H1 (cell line): Measurements from ENCODE around the gene ALDH1A2. TPM values are rescaled to one million over a fixed set of nuclear protein-coding genes. Genes with fewer than 3 reads are reported as not detected.

Experiments
- ATF2 ChIP-seq: IDR thresholded peaks from 2 replicates; pipeline ENCODE4 v1.6.1; 2012; ENCODE audit warnings: low read length, inconsistent platforms
- ATF3 ChIP-seq: IDR thresholded peaks from 2 replicates; pipeline ENCODE4 v1.6.1; 2011; ENCODE audit warnings: low read depth, mild to moderate bottlenecking, low read length; ENCODE audit not compliant: insufficient read depth
- BRCA1 ChIP-seq: IDR thresholded peaks from 2 replicates; pipeline ENCODE4 v1.6.1; 2012; ENCODE audit warnings: low read depth, low read length, improper control_type of control experiment
- CBX5 ChIP-seq: fragments of 300-800, 300-1000 bp; sonication (generic); IDR thresholded peaks from 2 replicates; pipeline ENCODE4 v1.7.1; 2016; ENCODE audit warnings: antibody characterized with exemption, low read length, low read depth
- EZH2 ChIP-seq: fragments of 200-600 bp; sonication (generic); IDR thresholded peaks from 2 replicates; pipeline ENCODE4 v1.7.1; 2012; ENCODE audit warnings: low read depth, mild to moderate bottlenecking, moderate library complexity, low read length, inconsistent platforms; ENCODE audit not compliant: severe bottlenecking
- GABPA ChIP-seq: IDR thresholded peaks from 2 replicates; pipeline ENCODE4 v1.6.1; 2011; ENCODE audit warnings: mild to moderate bottlenecking, low read length, moderate library complexity, borderline replicate concordance; ENCODE audit not compliant: insufficient read depth
- HDAC2 ChIP-seq, 2 experiments: fragments of 300-600 bp in 1 of 2; sonication (generic) in 1 of 2; IDR thresholded peaks; 2 replicates each; pipeline ENCODE4 v1.6.1; 2011 to 2012; ENCODE audit warnings: low read depth in 2 of 2, low read length in 2 of 2, mild to moderate bottlenecking in 2 of 2, moderate library complexity in 2 of 2, borderline replicate concordance in 1 of 2, inconsistent platforms in 1 of 2
- POLR2AphosphoS5 ChIP-seq: IDR thresholded peaks from 2 replicates; pipeline ENCODE4 v1.6.1; 2011; ENCODE audit warnings: low read depth, low read length
- POU5F1 ChIP-seq: IDR thresholded peaks from 2 replicates; pipeline ENCODE4 v1.6.1; 2011; ENCODE audit warnings: low read depth, mild to moderate bottlenecking, low read length, moderate library complexity
- SIRT6 ChIP-seq: IDR thresholded peaks from one replicate; pipeline ENCODE4 v1.7.1; 2012; ENCODE audit warnings: low read length, inconsistent platforms
- SRF ChIP-seq: IDR thresholded peaks from 2 replicates; pipeline ENCODE4 v1.6.1; 2011; ENCODE audit warnings: mild to moderate bottlenecking, low read depth, low read length, moderate library complexity
- ZNF274 ChIP-seq: IDR thresholded peaks from 2 replicates; pipeline ENCODE4 v1.7.0; 2012; ENCODE audit warnings: low read length, borderline replicate concordance; ENCODE audit errors: extremely low read depth
- polyA plus RNA-seq, 7 experiments: library from polyadenylated mRNA; depleted of rRNA in 3 of 7; stranded (reverse) in 5 of 7; unstranded in 2 of 7; fragments of >200 nt in 5 of 7; fragments of 200-250 nt in 2 of 7; gene quantifications; 1 replicate in 5 of 7; 2 replicates in 1 of 7; 4 replicates in 1 of 7; pipeline versions ENCODE4 v1.2.1 to v1.2.3, GENCODE V29; 2011 to 2013; ENCODE audit warnings: missing spikeins in 2 of 7, mixed read lengths in 2 of 7
- total RNA-seq: library from RNA; stranded (reverse); fragmentation: NEBNext Ultra II Directional; extraction: Animal tissue kit (Norgen Biotek cat#: 25700); gene quantifications from 2 replicates; pipeline ENCODE4 v1.2.1, GENCODE V29; 2021

ALDH1A2 gene
- total and polyA plus RNA-seq, 2 of the 8 experiments (the other 6 are each of a cell fraction or from before 2014, with no cell fraction given): 0.06 to 0.24 TPM

GRCh38 chr15:58066042-58066867 is 744 bp upstream of the ALDH1A2 start (continued):
- TF ChIP-seq ATF2 (no peak), GABPA (no peak), BRCA1 (no peak), CBX5 (no peak), SRF (no peak), HDAC2 (IDR thresholded peaks at IDR 0.05; ENCODE audit: borderline replicate concordance in 1 of 2, low read depth in 2 of 2, low read length in 2 of 2) (no peak), ATF3 (no peak), POU5F1 (no peak), POLR2AphosphoS5 (no peak), SIRT6 (no peak), EZH2 (no peak), ZNF274 (no peak)
